HG02623 (cell line): ENCODE measurements around the gene TMEM229A.
"Not testable (repeated sequence)": the region's sequence is repeated elsewhere in the genome, so short reads cannot be mapped to it uniquely, and the experiment has no call there.

Experiments used
- ATAC-seq: cut with Tn5 transposase; IDR thresholded peaks from one replicate; pipeline ENCODE4 v1.9.1; 2021; ENCODE audit warnings: moderate library complexity; ENCODE audit not compliant: unreplicated experiment

Gene TMEM229A

GRCh38 chr7:124033095-124033806, 384 bp upstream of the TMEM229A start:
- ATAC-seq: no peak

DNA sequence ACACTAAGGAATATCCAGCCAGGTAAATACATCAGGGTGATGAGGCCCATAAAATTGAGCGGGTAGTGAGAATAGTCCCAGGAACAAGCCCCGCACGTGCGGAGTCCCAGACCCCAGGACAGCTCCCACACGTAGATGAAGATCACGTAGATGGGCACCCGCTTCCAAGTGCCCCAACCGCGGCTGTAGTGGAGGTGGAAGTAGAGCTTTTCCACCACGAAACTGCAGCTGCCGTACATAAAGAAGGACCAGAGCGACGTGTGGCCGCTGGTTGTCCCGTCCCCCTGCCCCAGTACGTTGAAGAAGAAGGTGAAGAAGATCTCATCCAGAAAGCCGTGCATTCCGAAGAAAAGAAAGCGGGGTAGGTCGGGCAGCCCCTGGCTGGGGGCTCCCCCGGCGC, 948 bp downstream of the TMEM229A start:
- no peak for ATAC-seq

DNA sequence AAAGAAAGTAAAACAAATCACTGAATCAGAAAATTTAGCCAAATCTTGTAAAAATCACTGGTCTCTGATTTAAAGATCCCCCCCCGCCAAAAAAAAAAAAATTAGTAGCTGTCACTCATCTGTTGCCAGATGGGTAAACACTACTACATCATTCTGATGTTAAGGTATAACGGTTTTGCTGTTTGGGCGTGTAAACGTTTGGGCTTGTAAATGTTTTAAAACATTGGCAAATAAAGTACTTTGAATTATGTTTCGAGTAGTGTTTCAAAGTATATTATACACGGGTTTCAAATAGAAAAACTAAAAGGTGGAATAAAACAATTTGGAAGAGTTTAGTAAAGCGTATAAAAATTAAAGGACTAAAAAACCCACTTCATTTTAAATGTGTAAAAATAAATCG, 1.5 kb downstream of the TMEM229A start:
- ATAC-seq: no peak

- no peak for ATAC-seq
Observed at GRCh38 chr7:124030964-124031363, 1.9 kb downstream of the TMEM229A start.

DNA sequence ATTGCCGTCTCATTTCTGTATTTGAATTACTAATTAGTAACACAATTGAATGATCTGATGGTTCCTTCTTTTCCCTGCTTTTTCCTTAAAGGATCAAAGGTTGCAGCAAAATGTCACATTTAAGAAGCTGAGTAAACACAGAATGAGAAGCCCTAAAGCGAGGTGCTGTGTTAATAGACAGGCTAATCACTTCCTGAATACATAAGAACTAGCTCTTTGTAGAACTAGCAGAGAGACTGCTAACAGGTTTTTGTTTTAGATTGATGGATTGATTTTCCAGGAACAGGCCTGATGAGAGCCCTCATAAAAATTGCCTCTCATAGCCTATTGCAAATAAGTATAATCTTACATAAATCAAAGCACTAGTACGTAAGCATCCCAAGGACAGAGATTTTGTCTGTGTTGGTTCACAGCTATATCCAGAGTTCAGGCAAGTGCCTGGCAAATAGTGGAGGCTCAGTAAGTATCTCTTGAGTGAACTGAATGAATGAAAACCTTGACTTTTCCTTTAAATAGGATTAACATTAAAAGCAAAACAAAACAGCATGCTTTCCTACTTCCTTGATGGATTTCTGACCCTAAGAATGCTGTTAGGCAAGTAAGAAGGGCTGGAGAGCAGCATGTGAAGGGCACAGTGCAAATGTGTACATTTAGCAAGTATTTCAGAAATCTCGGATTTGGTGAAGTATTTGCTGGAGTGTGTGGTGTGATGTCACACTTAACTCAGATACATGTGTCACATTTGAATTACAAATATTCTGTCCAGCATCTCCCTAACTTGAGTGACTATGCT, 3.3 kb downstream of the TMEM229A start:
- ATAC-seq: no peak

DNA sequence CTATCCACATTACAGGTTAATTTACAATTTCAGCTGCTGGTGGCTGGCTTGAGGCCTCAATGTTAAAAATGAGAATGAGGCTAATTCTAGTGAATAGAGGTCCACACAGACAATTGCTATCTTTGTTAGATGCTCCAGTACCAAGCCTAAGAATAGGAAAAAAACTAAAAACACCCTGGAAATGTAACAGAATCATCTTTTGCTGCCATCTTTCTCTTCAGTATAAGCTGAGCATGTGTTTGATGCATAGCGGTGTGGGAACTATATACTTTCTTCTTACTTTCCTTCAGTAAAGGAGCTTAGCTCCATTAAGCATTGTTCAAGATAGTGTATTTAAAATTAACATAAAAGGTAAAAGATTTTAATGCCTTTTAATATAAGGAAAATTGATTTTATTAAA, 5.6 kb downstream of the TMEM229A start:
- ATAC-seq: no peak

- not testable (repeated sequence) for ATAC-seq
Observed at GRCh38 chr7:124024329-124024728, 8.5 kb downstream of the TMEM229A start.

DNA sequence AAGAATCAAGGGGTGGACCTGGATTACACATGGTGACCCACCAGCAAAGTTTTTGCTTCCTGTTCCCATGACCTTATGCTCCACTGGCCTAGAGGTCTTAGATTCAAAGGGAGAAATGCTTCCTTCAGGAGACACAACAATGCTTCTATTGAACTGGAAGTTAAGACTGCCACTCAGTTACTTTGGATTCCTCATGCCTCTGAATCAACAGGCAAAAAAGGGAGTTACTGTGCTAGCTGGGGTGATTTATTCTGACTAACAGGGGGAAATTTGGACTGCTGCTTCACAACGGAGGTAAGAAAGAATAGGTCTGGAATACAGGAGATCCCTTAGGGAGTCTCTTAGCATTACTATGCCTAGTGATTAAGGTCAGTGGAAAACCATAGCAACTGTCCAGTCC, 10.3 kb downstream of the TMEM229A start:
- ATAC-seq: no peak

DNA sequence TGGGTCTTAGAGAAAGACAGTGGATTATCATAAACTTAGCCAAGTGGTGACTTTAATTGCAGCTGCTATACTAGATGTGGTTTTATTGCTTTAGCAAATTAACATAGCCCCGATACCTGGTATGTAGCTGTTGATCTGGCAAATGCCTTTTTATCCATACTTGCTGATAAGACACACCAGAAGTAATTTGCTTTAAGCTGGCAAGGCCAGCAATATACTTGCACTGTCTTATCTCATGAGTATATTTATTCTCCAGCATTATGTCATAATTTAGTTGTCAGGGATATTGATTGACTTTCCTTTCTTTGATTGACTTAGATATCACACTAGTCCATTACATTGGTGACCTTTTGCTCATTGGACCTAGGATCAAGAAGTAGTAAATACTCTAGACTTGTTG, 12.8 kb downstream of the TMEM229A start:
- no peak for ATAC-seq

- ATAC-seq: no peak
Observed at GRCh38 chr7:124013306-124013705, 19.6 kb downstream of the TMEM229A start.

- ATAC-seq: no peak
Observed at GRCh38 chr7:124012864-124013263, 20.0 kb downstream of the TMEM229A start.

- no peak for ATAC-seq
Observed at GRCh38 chr7:124009321-124009720, 23.5 kb downstream of the TMEM229A start.

GRCh38 chr7:124008296-124008695, 24.6 kb downstream of the TMEM229A start:
- not testable (repeated sequence) for ATAC-seq

DNA sequence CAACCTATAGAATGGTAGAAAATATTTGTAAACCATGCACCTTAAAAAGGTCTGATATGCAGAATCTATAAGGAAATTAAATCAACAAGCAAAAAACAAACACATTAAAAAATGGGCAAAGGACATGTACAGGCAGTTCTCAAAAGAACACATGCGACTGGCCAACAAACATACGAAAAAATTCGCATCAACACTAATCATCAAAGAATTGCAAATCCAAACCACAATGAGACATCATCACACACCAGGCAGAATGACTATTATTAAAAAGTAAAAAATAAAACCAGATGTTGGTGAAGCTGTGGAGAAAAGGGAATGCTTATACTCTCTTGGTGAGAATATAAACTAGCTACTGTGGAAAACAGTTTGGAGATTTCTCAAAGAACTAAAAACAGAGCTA, 33.2 kb downstream of the TMEM229A start:
- ATAC-seq: no peak

DNA sequence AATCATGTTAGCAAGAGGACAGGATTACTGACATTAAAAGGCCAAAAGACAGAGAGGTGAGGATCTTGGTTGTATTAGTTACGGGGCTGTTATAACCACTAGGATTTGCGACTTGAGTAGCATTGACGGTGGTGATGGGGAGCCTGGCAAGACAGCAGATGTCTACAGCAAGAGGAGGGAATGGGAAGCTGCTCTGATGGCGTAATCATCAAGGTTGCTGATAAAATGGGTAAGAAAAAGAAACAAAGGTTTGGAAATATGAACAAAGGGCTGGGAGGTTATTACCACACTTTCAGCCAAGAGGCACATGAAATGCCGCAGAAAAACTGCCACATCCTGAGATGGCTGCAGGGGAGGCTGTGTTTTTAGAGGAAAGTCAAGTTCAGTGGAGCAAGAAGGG, 33.9 kb downstream of the TMEM229A start:
- no peak for ATAC-seq

DNA sequence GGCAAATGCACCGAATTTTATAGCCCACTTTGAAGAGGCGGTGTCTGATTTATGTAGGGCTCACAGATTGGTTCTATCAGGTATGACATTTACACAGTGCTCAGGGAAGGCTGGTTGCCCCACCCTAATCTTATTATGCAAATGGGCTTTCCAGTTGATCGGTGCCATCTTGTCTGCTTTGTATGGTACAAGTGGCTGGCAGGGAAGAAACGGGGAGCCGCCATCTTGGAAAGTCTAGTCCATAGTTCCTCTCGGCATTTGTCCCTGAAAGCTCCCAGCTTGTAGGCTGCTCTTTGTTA, 36.6 kb downstream of the TMEM229A start:
- ATAC-seq: no peak

- no peak for ATAC-seq
Observed at GRCh38 chr7:123995617-123996326, 37.1 kb downstream of the TMEM229A start.

DNA sequence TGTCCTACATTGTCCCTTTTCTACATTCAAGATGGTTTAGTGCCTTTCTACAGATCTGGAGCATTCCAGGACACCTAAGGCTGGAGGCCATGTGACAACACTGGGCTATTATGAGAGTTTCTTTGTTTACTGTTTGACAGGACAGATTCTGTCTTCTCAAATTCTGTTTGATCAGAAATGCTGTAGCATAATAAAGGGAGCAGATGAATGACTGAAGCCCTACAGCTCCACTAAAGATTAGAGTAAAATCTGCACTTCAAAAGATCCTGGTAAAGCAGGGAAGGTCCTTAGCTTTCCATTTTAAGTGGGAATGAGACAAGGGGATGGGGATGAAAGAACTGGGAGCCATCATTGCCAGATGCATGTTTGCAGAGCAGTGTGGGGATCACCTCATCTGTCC, 38.4 kb downstream of the TMEM229A start:
- ATAC-seq: no peak

DNA sequence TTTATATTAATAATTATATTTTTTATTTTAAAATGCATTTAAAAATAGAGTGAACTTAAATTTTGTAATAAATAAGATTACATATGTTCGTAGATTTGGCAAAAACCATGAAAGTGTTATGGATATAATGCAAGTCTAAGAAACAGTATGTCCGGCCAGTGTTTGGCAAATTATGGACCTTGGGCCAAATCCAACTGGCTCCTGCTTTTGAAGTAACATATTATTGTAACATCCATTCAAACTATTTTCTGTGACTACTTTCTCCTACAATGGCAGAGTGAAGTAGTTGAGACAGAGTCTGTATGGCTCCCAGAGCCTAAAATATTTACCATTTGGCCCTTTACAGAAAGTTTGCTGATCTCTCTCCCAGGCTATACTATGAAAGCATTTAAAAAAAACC, 38.9 kb downstream of the TMEM229A start:
- ATAC-seq: no peak

DNA sequence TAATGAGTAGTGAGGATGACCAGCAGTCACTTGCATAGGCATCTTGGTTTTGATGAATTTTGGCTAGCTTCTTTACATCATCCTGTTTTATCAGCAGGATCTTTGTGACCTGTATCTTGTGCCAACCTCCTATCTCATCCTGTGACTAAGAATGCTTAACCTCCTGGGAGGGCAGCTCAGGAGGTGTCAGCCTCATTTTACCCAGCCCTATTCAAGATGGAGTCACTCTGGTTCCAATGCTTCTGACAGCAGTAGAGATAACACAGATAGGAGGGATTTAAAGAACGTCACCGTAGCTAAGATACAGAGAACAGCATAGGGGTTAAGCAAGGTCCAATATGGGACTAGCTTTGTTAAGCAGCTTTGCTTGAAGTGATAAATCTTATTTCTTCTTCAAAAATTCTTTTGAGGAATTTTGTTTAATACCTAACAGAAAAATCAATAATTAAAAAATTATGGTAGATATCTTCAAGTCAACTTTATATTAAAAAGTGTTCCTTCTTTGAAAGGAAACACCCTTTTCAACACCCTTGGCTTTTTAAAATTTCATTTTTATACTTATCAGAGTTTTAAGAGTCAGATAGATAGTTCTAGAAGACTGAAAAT, 39.9 kb downstream of the TMEM229A start:
- ATAC-seq: no peak

DNA sequence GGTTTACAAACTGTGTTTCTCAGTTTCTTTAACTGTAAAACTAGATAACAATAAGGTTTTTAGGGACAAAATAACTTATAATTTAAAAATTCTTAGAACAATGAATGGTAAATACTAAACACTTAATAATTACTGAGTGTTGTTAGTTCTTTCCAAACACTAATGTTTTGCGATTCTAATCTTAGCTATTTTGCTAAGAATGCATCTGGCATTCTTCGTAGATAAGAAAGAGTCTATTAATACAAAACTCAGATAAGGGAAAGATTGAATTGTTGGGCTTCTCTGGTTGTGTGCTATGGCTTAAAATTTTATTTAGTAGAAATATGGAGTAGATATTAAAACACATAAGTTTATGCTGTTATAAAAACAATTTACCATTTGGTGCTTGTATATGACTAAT, 45.4 kb downstream of the TMEM229A start:
- no peak for ATAC-seq
